Measurements from ENCODE around the gene PCK1.

The PCK1 gene

DNA sequence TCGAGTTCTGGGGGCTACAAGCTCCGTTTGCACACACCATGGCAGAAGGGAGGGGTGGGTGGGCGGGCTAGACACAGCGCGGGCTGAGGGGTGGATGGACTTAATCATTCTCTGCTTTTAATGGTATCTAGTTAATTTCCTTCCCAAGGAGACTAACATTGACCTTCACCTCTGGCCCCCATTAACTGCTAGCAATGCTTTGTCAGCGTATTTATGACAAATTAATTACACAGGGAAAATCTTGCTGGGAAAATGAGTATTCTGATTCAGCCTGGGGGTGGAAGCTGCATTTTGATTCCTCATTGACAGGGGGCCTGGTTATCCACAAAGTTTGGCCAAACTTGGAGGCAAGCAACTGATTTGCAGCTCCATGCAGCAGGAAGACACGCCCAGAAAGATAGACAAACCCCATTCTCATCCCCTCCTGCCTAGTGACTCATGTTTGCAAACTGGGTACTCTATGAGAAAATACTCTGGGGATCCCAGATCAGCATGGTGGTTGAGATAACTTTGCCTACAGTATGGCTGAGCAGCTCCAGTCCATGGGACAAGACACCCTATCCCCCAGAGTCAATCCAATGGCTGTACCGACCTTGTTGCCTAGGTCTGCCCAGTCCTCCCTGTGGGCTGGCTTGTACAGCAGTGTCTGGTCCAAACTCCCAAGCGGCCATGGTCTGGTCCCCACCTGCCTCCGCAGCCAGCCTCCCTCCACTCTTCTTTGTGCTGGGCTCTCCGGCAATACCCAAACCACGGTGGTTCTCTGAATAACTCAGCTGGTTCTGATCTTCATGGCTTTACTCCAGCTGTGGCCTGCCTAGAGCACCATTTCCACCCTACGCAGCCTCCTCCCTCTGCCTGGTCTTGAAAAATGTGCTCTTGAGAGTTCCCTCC is 39.7 kb downstream of the PCK1 start:
- DNase-seq (ENCODE audit: extremely low spot score): no peak

GRCh38 chr20:57601211-57601570 is 40.3 kb downstream of the PCK1 start:
- ChIA-PET CTCF (interaction anchor here (1.1 to 10.8 kb wide), 7 partner anchors 10 to 624 kb away, joined by 3 to 87 read pairs (median 5); no protein-coding TSS in a partner anchor), POLR2A (no interaction called here)
- DNase-seq (ENCODE audit: extremely low spot score): no peak
- no peak for TF ChIP-seq CTCF (IDR thresholded peaks at IDR 0.05; ENCODE audit: control extremely low read depth, extremely low read depth, low read depth, missing control alignments)

More for the DNA sequence above, 39.7 kb downstream of the PCK1 start:
- TF ChIP-seq CTCF (IDR thresholded peaks at IDR 0.05; ENCODE audit: control extremely low read depth, extremely low read depth, low read depth, missing control alignments): no peak
- ChIA-PET POLR2A (no interaction called here), CTCF (interaction anchor here (0.7 to 10.8 kb wide), 7 partner anchors 19 to 1854 kb away, joined by 3 to 87 read pairs (median 5); no protein-coding TSS in a partner anchor)

DNA sequence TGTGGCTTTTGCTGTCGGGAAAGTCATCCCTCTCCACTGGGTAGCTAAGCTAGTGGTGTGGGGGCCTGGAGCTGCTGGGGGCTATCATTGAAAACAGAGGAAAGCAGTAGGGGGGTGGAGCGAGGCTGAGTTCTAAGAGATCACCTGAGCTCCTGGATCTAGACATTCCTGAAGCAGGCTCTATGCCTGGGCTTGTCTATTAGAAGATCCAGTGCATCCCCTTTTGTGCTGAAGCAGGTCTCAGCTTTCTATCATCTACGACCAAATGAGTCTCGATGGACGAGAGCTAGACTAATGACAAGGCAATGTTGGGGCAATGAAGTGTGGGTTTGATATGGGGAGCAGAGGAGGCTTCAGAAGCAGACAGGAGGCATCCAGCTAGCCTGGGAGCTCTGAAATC is 40.8 kb downstream of the PCK1 start:
- ChIA-PET POLR2A (no interaction called here), CTCF (interaction anchor here (1.1 to 10.8 kb wide), 9 partner anchors 9 to 624 kb away, joined by 3 to 87 read pairs (median 4); no protein-coding TSS in a partner anchor)
- no peak for DNase-seq (ENCODE audit: extremely low spot score)
- no peak for TF ChIP-seq CTCF (IDR thresholded peaks at IDR 0.05; ENCODE audit: control extremely low read depth, extremely low read depth, low read depth, missing control alignments)

GRCh38 chr20:57603120-57603519 is 42.2 kb downstream of the PCK1 start:
- no peak for TF ChIP-seq CTCF (IDR thresholded peaks at IDR 0.05; ENCODE audit: control extremely low read depth, extremely low read depth, low read depth, missing control alignments)
- CTCF ChIA-PET: interaction anchor here (1.3 to 10.8 kb wide), 3 partner anchors 513 to 607 kb away, joined by 3 to 87 read pairs (median 15); no protein-coding TSS in a partner anchor
- DNase-seq (ENCODE audit: extremely low spot score): no peak
- POLR2A ChIA-PET: no interaction called here

DNA sequence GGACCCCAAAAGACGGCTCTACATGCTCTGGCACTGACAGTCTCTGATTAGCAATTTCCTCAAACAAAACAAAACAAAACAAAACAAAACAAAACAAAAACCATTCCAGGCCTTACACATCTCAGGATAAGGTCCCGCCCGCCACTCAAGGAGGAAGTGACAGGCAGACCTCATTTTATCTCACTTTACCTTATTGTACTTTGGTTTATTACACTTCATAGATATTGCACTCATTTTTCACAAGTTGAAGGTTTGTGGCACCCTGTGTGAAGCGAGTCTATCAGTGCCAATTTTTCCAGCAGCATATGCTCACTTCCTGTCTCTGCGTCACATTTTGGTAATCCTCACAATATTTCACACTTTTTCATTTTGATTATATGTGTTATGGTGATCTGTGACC is 44.1 kb downstream of the PCK1 start:
- no peak for DNase-seq (ENCODE audit: extremely low spot score)
- POLR2A ChIA-PET: no interaction called here
- CTCF ChIA-PET: no interaction called here
- no peak for TF ChIP-seq CTCF (IDR thresholded peaks at IDR 0.05; ENCODE audit: control extremely low read depth, extremely low read depth, low read depth, missing control alignments)

- no peak for DNase-seq (ENCODE audit: extremely low spot score)
- CTCF ChIA-PET: interaction anchor here (0.8 to 2.4 kb wide), 7 partner anchors 9 to 574 kb away, joined by 3 to 18 read pairs (median 4); no protein-coding TSS in a partner anchor
- no peak for TF ChIP-seq CTCF (IDR thresholded peaks at IDR 0.05; ENCODE audit: control extremely low read depth, extremely low read depth, low read depth, missing control alignments)
- POLR2A ChIA-PET: no interaction called here
These were observed 45.0 kb downstream of the PCK1 start for GRCh38 chr20:57605878-57606277.

Measured in GM10248 (cell line).